MM.1S (cell line): ENCODE results near the gene ZEB2.

Source experiments
- DNase-seq: peaks from one replicate; pipeline ENCODE4 v3.0.0-alpha.2; 2015
- H2AFZ ChIP-seq: fragments of 300-600 bp; sonication (generic); 2 replicates; pipeline ENCODE4 v1.6.0; 2016; ENCODE audit warnings: antibody characterized with exemption, low read length
- H3F3A ChIP-seq: fragments of 300-600 bp; sonication (generic); 2 replicates; pipeline ENCODE4 v1.6.1; 2016; ENCODE audit warnings: mild to moderate bottlenecking, antibody characterized with exemption, low read length, moderate library complexity, mixed read lengths; ENCODE audit not compliant: insufficient read depth
- H3K27ac ChIP-seq: fragments of 300-600 bp; sonication (generic); 2 replicates; pipeline ENCODE4 v1.5.1; 2016; ENCODE audit warnings: mild to moderate bottlenecking, low read length
- H3K27me3 ChIP-seq: fragments of 300-600 bp; sonication (generic); replicated peaks from 2 replicates; pipeline ENCODE4 v1.6.0; 2016; ENCODE audit warnings: low read length; ENCODE audit not compliant: insufficient read depth
- H3K36me3 ChIP-seq: fragments of 300-600 bp; sonication (generic); replicated peaks from 2 replicates; pipeline ENCODE4 v1.6.1; 2016; ENCODE audit warnings: mild to moderate bottlenecking, low read length, mixed read lengths; ENCODE audit not compliant: insufficient read depth
- H3K4me1 ChIP-seq: fragments of 300-600 bp; sonication (generic); 2 replicates; pipeline ENCODE4 v1.6.1; 2016; ENCODE audit warnings: low read length, mixed read lengths
- H3K4me2 ChIP-seq: fragments of 300-600 bp; sonication (generic); 2 replicates; pipeline ENCODE4 v1.6.0; 2016; ENCODE audit warnings: low read depth, low read length
- H3K4me3 ChIP-seq: fragments of 300-600 bp; sonication (generic); 2 replicates; pipeline ENCODE4 v1.5.1; 2016; ENCODE audit warnings: low read length, mixed read lengths
- H3K79me2 ChIP-seq: fragments of 300-600 bp; sonication (generic); 2 replicates; pipeline ENCODE4 v1.6.1; 2016; ENCODE audit warnings: mixed run types, low read length, mixed read lengths
- H3K9ac ChIP-seq: fragments of 300-600 bp; sonication (generic); 2 replicates; pipeline ENCODE4 v1.6.1; 2016; ENCODE audit warnings: low read length, mixed read lengths
- H3K9me2 ChIP-seq: fragments of 300-600 bp; sonication (generic); replicated peaks from 2 replicates; pipeline ENCODE4 v1.6.1; 2016; ENCODE audit warnings: mild to moderate bottlenecking, low read length, mixed read lengths; ENCODE audit not compliant: insufficient read depth
- H3K9me3 ChIP-seq: fragments of 300-600 bp; sonication (generic); replicated peaks from 2 replicates; pipeline ENCODE4 v1.6.1; 2016; ENCODE audit warnings: mild to moderate bottlenecking, low read length, mixed read lengths; ENCODE audit not compliant: insufficient read depth
- H4K20me1 ChIP-seq: fragments of 300-600 bp; sonication (generic); 2 replicates; pipeline ENCODE4 v1.6.1; 2016; ENCODE audit warnings: mild to moderate bottlenecking, low read length, moderate library complexity, mixed read lengths; ENCODE audit not compliant: insufficient read depth
- EZH2 ChIP-seq: fragments of 300-600 bp; sonication (generic); optimal IDR thresholded peaks from 2 replicates; pipeline ENCODE3; 2017; ENCODE audit warnings: low read depth, mild to moderate bottlenecking, antibody characterized with exemption, low read length, mixed read lengths
- EZH2phosphoT487 ChIP-seq: fragments of 300-600 bp; sonication (generic); IDR thresholded peaks from 2 replicates; pipeline ENCODE4 v1.6.1; 2018; ENCODE audit warnings: antibody characterized with exemption, low read length
- TF ChIP-seq, protein P1 (sequence below): fragments of 300-600 bp; sonication (generic); IDR thresholded peaks from 2 replicates; pipeline ENCODE4 v1.5.1; 2016; ENCODE audit warnings: antibody characterized with exemption, low read length, mixed read lengths

Gene ZEB2

DNA sequence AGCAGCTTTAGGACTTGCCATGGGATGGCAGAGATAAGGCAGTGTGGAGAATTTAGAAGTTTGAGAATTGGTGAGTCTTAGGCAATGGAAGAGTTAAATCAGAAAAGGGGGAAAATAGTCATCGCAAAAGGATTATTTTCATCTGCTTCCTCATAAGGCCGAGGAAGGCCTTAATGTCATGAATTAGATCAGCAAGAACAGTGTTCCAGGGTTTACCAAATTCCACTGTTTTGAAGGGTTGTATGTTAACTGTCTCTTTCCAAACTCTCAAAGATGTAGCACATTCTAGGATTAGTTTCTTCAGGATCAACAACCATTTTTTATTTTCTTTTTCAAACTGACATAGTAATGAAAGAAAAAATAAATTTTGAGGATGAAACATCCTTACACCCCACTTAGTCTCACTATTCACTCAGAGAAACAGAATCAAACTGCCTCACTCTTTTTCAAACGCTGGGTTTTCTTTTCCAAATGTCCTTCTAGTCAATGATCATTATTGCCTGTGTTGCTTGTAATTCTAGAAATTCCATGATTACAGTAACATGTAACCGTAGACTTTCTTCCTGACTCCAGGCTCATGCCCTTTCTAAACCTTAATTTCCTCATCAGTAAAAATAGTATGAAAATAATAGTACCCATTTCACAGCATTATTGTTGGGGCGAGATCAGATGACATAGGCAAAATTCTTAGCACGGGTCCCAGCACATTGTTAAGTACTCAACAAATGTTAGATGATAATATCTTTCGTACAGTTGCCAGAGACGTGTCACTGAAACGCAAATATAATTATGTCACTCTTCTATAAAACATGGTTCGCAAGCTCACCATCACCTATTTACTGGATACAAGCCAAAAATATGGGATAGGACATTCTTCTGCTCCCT, 23.6 kb downstream of the ZEB2 start:
- Histone ChIP-seq H3K9me3 (no peaks in the 10 kb centered on the region), H3K4me3 (no peak overlapping the region), H3K27me3 (no peaks in the 10 kb centered on the region), H3K4me1 (no peaks in the 10 kb centered on the region), H3K9me2 (no peaks in the 10 kb centered on the region), H3K4me2 (no peak overlapping the region), H3K36me3 (no peaks in the 10 kb centered on the region), H3K27ac (no peak overlapping the region), H2AFZ (no peak overlapping the region), H3F3A (no peaks in the 10 kb centered on the region), H3K9ac (no peak overlapping the region), H4K20me1 (no peaks in the 10 kb centered on the region), H3K79me2 (no peaks in the 10 kb centered on the region)
- no peak for DNase-seq
- TF ChIP-seq EZH2phosphoT487, result no peak
- TF ChIP-seq EZH2, result no peak
- TF ChIP-seq, protein P1, sequence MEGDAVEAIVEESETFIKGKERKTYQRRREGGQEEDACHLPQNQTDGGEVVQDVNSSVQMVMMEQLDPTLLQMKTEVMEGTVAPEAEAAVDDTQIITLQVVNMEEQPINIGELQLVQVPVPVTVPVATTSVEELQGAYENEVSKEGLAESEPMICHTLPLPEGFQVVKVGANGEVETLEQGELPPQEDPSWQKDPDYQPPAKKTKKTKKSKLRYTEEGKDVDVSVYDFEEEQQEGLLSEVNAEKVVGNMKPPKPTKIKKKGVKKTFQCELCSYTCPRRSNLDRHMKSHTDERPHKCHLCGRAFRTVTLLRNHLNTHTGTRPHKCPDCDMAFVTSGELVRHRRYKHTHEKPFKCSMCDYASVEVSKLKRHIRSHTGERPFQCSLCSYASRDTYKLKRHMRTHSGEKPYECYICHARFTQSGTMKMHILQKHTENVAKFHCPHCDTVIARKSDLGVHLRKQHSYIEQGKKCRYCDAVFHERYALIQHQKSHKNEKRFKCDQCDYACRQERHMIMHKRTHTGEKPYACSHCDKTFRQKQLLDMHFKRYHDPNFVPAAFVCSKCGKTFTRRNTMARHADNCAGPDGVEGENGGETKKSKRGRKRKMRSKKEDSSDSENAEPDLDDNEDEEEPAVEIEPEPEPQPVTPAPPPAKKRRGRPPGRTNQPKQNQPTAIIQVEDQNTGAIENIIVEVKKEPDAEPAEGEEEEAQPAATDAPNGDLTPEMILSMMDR, result no peak

DNA sequence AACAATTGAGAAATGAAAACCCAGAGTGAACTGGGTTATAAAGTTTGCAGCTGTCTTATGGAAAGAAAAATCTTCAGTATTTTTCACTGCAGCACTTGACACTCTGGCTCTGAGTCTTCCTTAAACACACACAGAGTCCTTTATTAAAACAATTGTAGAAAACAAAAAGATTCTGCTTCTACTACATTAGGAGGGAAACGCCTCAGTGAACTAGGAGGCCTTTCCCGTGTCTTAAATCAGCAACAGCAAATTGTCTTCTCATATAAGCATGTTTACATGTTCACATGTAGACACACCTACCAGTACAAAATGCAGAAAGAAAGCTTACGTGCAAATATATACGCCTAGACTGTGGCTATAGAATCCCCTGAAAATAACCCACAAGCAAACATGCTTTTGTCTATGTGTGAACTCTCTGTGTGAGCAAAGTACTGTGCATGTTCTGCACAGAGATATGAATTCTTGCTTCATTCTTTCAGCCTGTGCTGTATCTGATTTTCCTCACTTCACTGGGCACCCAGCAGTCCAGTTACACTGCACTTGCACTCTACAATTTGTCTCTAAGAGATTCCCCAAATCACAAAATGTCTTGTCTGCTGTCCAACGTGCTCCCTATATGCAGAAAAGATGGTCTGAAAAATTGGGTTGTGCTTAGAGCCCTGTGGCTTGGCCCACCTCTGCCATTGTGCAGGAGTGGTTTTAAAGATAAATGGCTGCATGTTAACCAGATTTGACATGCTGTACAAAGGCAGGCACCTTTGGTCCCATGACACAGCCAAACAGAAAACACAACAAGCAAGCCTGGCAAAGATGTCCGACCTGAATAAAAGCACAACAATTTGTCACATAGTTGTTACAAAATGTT, 24.5 kb downstream of the ZEB2 start:
- Histone ChIP-seq H3K36me3 (no peaks in the 10 kb centered on the region), H2AFZ (no peak overlapping the region), H3K79me2 (no peaks in the 10 kb centered on the region), H3K4me2 (no peak overlapping the region), H3K27me3 (no peaks in the 10 kb centered on the region), H3K4me3 (no peak overlapping the region), H3K9me2 (no peaks in the 10 kb centered on the region), H3K9me3 (no peaks in the 10 kb centered on the region), H3K4me1 (no peaks in the 10 kb centered on the region), H3K9ac (no peak overlapping the region), H4K20me1 (no peaks in the 10 kb centered on the region), H3F3A (no peaks in the 10 kb centered on the region), H3K27ac (no peak overlapping the region)
- TF ChIP-seq EZH2phosphoT487 (no peak), EZH2 (no peak)
- TF ChIP-seq, protein P1, result no peak
- DNase-seq, result no peak

DNA sequence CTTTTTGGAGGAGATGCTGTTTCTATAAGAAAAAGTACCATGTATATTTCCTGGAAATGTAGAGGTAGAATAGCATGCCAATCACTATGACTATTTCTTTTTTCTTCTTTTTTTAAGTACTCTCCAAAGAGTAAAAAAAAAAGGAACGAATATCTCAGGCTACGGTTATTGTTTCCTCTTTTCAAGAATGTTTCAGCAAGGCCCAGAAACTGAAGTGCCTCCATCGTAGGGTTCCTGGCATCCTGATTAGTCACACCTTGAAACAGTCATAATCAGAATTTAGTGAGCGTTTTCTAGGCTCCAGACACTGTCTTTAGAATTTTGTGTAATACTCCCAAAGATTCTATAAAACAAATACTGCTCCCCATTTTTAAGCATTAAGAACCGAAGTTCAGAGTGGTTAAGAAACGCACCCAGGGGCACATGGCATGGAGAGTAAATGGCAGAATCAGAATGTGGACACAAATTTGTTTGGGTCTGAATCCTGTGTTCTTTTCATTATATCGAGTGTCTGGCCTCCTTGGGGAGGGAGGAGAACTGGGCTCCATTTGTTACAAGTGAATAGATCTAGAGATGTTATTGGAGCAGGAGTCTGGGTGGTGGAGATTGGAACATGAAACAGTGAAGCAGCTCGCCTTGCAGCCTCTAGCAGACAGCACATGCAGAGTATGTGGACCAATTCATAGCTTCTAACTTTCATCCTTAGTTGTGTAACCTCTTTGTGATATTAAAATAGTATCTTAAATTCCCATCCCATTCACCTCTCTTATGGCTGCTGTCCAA, 26.7 kb downstream of the ZEB2 start:
- Histone ChIP-seq H3K27me3 (no peaks in the 10 kb centered on the region), H3K9me3 (no peaks in the 10 kb centered on the region), H3K4me3 (no peak overlapping the region), H4K20me1 (no peaks in the 10 kb centered on the region), H3K4me1 (no peaks in the 10 kb centered on the region), H3K36me3 (no peaks in the 10 kb centered on the region), H2AFZ (no peak overlapping the region), H3K9me2 (no peaks in the 10 kb centered on the region), H3K79me2 (no peaks in the 10 kb centered on the region), H3K4me2 (no peak overlapping the region), H3F3A (no peaks in the 10 kb centered on the region), H3K27ac (no peak overlapping the region), H3K9ac (no peak overlapping the region)
- TF ChIP-seq, protein P1, result no peak
- no peak for TF ChIP-seq EZH2phosphoT487
- TF ChIP-seq EZH2, result no peak
- no peak for DNase-seq
